ENCODE measurements around the gene MYZAP.

MYZAP gene

DNA sequence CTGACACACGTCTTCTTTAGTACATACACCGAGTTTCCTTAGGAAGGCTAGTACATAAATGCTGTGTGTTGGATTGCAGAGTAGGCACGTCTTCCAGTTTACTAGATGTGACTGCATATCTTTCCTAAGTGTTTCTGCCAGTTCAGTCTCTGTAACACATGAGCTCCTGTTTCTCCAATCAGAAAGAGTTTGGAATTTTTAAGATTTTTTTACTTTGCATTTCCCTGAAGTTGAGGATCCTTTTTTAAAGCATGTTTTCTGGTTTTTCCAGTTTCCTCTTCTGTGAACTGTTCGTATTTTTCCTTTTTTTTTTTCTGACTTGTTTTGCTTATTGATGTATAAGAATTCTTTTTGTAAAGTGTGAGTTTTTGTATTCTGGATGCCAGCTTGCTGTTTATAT lies 107.3 kb downstream of the MYZAP start:
- DNase-seq (ENCODE audit: low read depth): no peak

- DNase-seq (ENCODE audit: low read depth): no peak
Measured at GRCh38 chr15:57703387-57703786, 111.7 kb downstream of the MYZAP start.

DNA sequence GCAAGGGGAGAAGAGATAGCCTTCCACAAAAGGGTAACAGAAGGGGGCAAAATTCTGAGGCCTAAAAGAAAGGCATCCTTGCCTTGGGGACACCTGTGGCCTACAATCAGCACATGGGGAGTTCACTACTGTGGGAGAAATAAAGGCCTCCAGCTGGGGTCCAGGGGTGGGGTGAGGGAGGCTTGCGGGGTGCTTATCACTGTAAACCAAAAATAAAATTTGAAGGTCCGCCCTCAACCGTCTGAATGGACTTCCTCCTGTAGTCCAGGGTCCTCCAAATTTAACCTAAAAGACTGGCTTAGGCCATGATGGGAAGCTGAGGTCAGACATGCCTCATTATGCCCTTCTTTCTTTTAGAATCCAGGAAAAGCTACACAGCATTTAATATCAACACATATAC lies 112.7 kb downstream of the MYZAP start:
- DNase-seq (ENCODE audit: low read depth): no peak

GRCh38 chr15:57705746-57706404 lies 114.2 kb downstream of the MYZAP start:
- no peak for DNase-seq (ENCODE audit: low read depth)

DNA sequence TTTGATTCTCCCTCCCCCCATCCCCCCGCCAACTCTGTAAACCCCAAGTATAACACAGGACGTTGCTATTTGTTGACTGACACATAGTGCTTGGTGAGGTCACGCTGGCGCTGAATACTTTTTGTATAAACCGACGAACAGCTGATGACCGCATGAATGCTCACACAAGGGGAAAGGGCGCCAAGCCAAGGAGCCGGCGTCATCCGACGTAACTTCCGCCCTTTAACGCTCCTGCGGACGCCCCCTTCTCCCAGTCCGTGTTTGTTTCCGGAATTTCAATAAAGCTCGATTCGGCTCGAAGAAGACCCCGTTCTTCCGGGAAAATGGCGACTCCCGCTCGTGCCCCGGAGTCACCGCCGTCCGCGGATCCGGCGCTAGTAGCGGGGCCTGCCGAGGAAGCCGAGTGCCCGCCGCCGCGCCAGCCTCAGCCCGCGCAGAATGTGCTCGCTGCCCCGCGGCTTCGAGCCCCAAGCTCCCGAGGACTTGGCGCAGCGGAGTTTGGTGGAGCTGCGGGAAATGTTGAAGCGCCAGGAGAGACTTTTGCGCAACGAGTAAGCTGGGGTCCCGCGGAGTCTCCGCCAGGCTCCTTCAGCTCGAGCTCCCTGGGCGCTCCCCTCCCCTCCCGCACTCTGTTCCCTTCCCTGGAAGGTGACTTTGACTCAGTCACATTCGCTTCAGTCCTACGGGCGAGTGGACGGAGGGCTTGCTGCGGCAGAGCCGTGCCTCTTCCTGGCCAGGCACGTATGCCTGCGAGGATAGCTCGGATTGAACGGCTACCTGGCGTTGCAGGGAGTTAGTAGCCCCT lies 114.9 kb downstream of the MYZAP start, which contains the start of gene POLR2M:
POLR2M (plus strand) TSS at position 310 of the 805 bp plus-strand sequence; CDS start at position 439, 129 bp downstream.
- peak; percentile 95 for DNase-seq (ENCODE audit: low read depth)

- DNase-seq (ENCODE audit: low read depth): no peak
Measured at GRCh38 chr15:57708047-57708446, 116.3 kb downstream of the MYZAP start.

GRCh38 chr15:57718309-57718708 lies 126.6 kb downstream of the MYZAP start:
- DNase-seq (ENCODE audit: low read depth): no peak

DNA sequence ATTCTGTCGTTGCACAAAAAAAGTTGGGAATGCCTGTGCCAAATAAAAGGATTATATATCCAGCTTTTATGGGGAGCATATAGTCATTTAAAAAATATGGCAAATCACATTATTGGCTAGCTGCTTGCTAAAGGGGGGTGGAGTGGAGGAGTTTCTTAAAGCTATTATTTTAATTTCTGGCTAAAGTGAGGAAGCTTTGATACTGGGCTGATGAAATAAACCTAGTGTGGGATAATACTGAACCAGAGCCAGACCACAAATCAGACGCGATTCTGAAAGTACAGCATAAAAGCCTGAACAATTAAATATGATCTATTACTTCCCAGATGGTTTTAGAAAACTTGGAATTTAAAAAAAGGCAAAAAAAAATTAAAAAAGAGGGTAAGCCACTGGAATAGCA lies 129.2 kb downstream of the MYZAP start:
- no peak for DNase-seq (ENCODE audit: low read depth)

- DNase-seq (ENCODE audit: low read depth): no peak
Measured at GRCh38 chr15:57726411-57726810, 134.7 kb downstream of the MYZAP start.

DNA sequence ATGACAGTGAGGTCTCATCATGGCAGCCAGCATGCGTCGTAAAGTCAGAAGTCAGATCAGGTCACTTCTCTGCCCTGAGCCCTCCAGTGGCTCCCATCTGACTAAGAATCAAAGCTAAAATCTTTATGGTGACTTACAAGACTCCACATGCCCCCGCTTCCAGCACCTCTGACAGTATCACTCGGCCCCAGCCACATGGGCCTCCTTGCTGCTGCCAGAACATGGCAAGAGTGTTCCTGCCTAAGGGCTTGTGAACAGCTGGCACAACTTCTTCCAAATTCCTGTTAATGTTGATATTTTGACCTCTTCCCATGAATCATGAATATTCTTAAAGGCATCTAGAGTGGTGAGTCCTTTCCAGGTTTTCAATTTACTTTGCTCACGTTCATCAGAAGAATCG lies 135.3 kb downstream of the MYZAP start:
- DNase-seq (ENCODE audit: low read depth): no peak

DNA sequence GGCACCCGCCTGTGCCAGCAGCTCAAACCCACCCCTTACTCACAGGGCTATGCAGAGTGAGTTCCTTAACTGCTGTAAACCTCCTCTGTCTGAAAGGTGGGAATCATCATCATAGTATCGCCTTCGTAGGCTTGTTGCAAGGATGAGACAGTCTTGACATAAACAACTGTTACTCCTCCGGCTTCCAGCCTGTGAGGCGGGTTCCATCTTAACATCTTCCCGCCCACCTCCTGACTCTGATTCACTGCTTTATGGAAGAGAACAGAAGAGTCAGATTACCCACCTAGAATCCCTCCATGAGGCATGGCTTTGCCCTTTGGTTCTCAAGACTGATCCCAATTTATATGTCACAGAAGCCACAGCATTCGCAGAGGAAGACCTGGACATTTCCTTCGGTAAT lies 136.7 kb downstream of the MYZAP start:
- no peak for DNase-seq (ENCODE audit: low read depth)

DNA sequence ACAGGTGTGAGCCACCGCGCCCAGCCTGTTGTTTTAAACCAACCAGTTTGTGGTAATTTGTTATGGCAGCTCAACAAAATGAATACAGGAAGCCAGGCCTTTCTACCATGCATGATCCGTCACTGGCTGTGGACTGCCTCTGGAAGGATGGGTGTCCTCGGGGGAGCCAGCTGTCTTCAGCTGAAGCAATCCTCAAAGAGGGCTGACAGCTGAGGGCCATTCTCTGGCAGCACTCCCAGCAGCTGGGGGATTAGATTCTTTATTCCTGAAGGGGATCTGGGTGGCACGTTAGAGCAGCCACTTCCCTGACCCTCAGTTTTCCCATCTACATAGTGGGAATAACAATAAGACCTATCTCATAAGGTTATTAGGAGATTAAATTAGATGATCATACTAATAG lies 139.2 kb downstream of the MYZAP start:
- no peak for DNase-seq (ENCODE audit: low read depth)

DNA sequence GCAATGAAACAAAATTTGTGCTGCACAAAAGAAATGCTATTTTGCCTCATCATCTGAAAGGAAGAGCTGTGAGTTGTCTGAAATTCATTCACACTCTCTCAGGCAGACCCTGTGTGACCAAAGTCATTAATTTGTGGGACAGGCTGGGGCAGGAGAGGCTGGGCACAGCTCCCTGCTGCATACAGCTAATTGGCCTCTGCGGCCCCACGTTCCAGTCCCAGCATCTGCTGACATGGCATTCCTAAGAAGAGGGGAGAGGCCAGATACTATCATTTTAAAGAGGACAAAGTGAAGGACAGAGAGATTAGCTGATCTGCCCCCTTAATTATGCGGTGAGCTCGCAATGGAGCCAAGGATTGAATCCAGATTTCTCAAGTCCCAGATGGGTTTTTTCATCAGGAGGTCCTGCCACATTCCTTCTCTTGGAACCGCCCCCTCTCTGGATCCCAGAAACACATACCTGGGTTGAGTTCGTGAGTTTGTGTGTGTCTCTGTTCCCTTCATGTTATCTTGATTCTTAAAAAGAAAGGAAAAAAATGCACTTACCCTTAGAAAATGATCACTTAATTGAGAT lies 139.9 kb downstream of the MYZAP start:
- DNase-seq (ENCODE audit: low read depth): no peak

GRCh38 chr15:57732526-57733331 lies 141.0 kb downstream of the MYZAP start:
- no peak for DNase-seq (ENCODE audit: low read depth)

DNA sequence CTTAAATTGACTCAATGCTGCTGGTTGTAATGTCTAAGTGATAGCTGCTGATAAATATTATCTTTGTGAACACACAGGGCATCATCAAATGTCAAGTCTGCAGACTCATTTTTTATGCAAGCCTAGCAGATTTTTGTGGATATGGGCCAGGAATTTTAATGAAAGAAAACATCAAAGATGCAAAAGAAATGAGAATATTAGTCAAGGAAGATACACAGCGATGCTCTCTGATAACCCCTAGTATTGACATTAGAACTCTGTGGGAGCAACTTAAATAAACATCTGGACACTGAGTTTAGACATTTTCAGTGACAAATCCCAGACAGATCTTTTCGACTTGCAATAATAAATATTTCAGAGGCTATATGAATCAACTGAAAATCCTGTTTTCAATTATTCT lies 143.2 kb downstream of the MYZAP start:
- no peak for DNase-seq (ENCODE audit: low read depth)
